SK-N-MC (cell line): ENCODE data around the gene GPR15.

Experiments
- EZH2 ChIP-seq: fragments of 200-600 bp; sonication (generic); IDR thresholded peaks from one replicate; pipeline ENCODE4 v1.6.1; 2017; ENCODE audit warnings: antibody characterized with exemption
- POLR2AphosphoS5 ChIP-seq: IDR thresholded peaks from 2 replicates; pipeline ENCODE4 v1.6.1; 2012; ENCODE audit warnings: mild to moderate bottlenecking, low read depth, low read length, borderline replicate concordance

GRCh38 chr3:98565843-98566242 is 34.1 kb downstream of the GPR15 start:
- no peak for TF ChIP-seq EZH2
- TF ChIP-seq POLR2AphosphoS5: no peak
